ENCODE measurements around the gene FATE1.
A peak's percentile ranks its signal among the peaks of the same experiment; 100 is the strongest.

FATE1 gene

GRCh38 chrX:151743651-151744470 lies 28.0 kb downstream of the FATE1 start:
- TF ChIP-seq, protein P1, sequence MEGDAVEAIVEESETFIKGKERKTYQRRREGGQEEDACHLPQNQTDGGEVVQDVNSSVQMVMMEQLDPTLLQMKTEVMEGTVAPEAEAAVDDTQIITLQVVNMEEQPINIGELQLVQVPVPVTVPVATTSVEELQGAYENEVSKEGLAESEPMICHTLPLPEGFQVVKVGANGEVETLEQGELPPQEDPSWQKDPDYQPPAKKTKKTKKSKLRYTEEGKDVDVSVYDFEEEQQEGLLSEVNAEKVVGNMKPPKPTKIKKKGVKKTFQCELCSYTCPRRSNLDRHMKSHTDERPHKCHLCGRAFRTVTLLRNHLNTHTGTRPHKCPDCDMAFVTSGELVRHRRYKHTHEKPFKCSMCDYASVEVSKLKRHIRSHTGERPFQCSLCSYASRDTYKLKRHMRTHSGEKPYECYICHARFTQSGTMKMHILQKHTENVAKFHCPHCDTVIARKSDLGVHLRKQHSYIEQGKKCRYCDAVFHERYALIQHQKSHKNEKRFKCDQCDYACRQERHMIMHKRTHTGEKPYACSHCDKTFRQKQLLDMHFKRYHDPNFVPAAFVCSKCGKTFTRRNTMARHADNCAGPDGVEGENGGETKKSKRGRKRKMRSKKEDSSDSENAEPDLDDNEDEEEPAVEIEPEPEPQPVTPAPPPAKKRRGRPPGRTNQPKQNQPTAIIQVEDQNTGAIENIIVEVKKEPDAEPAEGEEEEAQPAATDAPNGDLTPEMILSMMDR (IDR thresholded peaks at IDR 0.05; ENCODE audit: borderline replicate concordance, control extremely low read depth, extremely low read depth, insufficient read depth, missing control alignments): no peak
- in situ Hi-C loops (cut with MboI; ENCODE audit: low sequenced_read_pairs, unreplicated experiment): no loop called here

GRCh38 chrX:151745651-151746050 lies 29.8 kb downstream of the FATE1 start:
- DNase-seq (ENCODE audit: low spot score): no peak

More at GRCh38 chrX:151743651-151744470, 28.0 kb downstream of the FATE1 start:
- no peak for DNase-seq (ENCODE audit: low spot score)

GRCh38 chrX:151746502-151746901 lies 30.7 kb downstream of the FATE1 start:
- in situ Hi-C loops (cut with MboI; ENCODE audit: low sequenced_read_pairs, unreplicated experiment): no loop called here
- TF ChIP-seq, protein P1 (IDR thresholded peaks at IDR 0.05; ENCODE audit: borderline replicate concordance, control extremely low read depth, extremely low read depth, insufficient read depth, missing control alignments): no peak
- DNase-seq (ENCODE audit: low spot score): no peak

More at GRCh38 chrX:151745651-151746050, 29.8 kb downstream of the FATE1 start:
- TF ChIP-seq, protein P1 (IDR thresholded peaks at IDR 0.05; ENCODE audit: borderline replicate concordance, control extremely low read depth, extremely low read depth, insufficient read depth, missing control alignments): no peak
- in situ Hi-C loops (cut with MboI; ENCODE audit: low sequenced_read_pairs, unreplicated experiment): no loop called here

DNA sequence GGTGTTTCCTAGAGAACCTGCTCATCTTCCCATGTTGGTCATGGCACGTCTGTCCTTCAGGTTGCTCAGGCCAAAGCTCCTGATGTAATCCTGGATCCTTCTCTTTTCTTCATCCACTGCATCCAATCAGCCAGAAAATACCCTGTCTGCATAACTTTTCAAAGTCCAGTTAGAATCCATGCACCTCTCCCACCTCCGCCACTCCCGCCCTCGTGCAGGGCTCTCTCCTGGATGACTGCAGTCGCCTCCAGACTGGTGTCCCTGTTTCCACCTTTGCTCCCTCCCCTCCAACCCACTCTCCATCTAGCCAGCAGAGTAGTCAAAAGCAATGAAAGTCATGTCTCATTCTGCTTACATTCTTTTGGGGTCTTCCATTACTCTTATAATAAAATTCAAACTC lies 34.7 kb downstream of the FATE1 start:
- no peak for DNase-seq (ENCODE audit: low spot score)
- in situ Hi-C loops (cut with MboI; ENCODE audit: low sequenced_read_pairs, unreplicated experiment): loop anchor here (25.0 kb wide), 2 partner anchors 887 to 1062 kb away; partner anchors contain the start of gene GABRQ
- TF ChIP-seq, protein P1 (IDR thresholded peaks at IDR 0.05; ENCODE audit: borderline replicate concordance, control extremely low read depth, extremely low read depth, insufficient read depth, missing control alignments): no peak

DNA sequence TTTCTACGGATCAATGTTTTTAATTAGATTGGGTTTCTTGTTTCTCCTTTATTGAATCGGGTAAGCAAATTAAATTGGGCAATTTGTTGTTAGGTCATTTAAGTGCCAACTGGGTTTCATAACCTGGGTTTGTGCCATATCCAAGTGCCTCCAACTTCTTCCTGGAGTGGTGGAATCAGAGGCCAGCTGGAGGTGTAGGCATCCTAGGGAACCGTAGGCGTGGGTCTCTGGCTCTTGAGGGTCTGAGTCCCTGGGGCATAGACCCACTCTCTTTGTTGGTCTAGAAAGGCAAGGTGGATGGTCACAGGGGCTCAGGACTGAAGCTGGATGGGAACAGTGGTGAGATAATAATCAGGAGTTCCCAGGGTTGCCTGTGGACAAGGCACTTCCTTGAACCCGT lies 37.0 kb downstream of the FATE1 start:
- TF ChIP-seq, protein P1 (IDR thresholded peaks at IDR 0.05; ENCODE audit: borderline replicate concordance, control extremely low read depth, extremely low read depth, insufficient read depth, missing control alignments): no peak
- no peak for DNase-seq (ENCODE audit: low spot score)
- in situ Hi-C loops (cut with MboI; ENCODE audit: low sequenced_read_pairs, unreplicated experiment): loop anchor here (25.0 kb wide), 2 partner anchors 884 to 1059 kb away; partner anchors contain the start of gene GABRQ

- in situ Hi-C loops (cut with MboI; ENCODE audit: low sequenced_read_pairs, unreplicated experiment): loop anchor here (25.0 kb wide), 2 partner anchors 884 to 1059 kb away; partner anchors contain the start of gene GABRQ
- peak; percentile 64 for DNase-seq (ENCODE audit: low spot score)
- TF ChIP-seq, protein P1 (IDR thresholded peaks at IDR 0.05; ENCODE audit: borderline replicate concordance, control extremely low read depth, extremely low read depth, insufficient read depth, missing control alignments): peak; percentile 69
Observed at GRCh38 chrX:151753313-151754046, 37.6 kb downstream of the FATE1 start.

Data from GM13976 (cell line).